Fibroblast of upper back skin (primary cell): ENCODE data around the gene PPM1F.

Source experiments
- DNase-seq: peaks from one replicate; pipeline ENCODE4 v3.0.0-alpha.2; 2013

The PPM1F gene

DNA sequence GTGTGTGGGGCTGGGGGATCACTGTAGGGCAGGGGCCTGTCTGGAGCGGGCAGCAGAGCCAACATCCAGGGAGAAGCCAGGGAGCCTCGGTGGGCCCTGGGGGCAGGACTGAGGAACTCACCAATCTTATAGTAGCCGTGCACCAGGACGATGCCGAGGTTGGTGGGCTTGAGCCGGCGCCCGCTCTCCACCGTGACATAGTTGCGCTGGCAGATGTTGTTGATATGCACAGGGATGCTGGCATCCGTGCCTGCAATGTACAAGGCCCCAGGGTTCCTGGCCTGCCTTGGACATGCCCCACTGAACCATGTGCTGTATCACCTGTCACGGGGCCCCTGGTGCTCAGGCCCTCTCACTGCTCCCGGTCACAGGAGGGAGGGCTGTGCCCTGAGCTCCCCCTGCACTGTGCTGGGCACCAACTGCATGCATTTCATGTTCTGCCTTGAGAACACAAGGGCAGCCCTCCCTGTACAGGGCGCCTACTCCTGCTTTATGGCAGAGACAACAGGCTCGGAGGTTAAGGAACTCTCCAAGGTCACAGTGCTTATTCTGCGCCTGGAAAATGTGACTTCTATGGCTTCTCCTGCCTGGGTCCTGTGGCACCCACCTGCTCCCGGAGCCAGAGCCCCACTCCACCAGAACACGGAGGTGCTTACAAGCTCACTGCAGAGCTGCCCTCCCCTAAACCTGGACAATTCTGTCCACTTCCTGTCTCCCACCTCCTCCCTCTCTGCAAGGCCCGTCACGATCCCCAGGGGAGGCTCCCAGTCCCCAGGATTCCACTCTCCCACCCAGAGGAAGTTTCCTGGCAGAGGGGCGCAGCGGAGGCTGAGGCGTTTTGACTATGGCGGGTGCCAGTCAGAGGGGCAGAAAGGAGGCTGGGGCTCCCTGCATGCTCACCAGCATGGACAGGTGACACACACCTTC is 7.8 kb upstream of the PPM1F start:
- DNase-seq, result no peak

DNA sequence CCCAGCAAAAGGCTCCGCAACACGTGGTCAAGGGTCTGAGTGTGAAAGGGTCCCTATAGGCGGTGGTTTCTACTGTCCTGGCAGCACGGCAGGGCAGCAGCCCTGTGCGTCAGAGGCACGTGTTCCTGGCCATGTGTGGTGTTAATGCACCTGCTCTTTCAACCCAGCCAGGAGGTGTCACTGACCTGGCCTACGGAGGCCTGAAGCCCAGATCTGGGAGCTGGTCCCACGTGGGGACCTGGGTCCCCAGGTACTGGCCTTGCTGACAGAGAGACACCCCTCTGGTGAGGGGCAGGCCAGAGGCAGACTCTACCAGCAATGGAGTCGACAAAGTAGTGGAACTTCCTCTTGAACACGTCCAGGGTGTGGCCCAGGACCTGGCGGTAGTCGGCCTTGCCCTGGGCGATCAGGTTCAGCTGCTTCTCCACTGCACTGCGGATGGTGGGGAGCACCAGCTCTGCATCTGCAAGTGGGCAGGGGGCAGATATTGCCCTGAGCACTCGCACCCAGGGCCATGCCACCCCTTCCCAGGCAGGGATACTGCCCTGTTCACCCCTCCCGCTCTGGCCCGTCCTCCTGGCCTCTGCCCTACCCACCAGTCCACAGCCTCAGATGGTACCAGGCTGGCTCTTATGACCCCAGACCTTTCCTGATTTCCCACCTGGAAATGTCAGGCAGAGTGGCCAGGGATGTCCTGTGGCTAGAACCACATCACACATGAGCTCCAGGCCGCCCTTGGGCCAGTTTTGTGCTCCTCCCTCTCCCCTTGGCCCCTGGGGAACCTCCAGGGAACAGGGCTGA is 6.8 kb upstream of the PPM1F start:
- no peak for DNase-seq

DNA sequence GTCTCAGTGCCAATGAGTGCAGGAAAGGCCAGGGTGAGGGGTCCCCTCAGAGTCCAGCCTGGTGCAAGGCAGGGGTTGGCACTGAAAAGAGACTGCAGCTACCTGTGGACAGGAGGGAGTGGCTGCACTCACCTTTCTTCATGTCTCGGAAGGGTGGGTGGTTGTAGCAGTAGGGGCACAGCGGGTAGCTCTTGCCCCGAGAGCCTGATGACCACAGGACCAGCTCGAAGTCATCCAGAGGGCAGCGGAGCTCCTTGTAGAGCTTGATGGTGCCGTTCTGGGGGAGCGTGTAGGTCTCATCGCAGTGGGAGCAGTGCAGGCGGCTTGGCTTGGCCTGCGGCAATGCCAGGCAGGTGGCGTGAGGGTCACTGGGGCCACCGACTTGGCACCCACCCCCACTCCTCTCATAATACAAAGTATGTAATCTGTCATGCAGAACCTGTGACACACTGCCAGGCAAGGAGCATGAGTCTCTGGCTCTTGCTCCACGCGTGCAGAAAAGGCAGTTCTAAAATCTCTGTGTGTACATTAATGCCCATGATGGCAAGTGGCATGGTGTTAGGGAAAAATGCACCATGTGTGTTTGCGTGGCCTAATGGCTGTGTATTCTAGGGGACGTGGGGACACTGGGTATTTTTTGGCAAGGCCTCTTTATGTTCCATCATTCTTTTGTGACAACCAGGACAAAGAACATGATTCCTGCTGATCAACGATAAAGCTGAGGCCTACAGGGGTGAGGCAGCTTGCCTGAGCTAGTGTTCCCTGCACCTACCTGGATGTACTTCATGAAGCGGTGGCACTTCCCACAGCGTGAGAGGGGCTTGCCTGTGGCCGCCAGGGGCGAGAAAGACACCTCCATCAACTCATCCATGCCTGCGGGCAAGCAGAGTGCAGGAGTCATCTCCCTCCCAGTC is 6.0 kb upstream of the PPM1F start:
- DNase-seq, result no peak

DNA sequence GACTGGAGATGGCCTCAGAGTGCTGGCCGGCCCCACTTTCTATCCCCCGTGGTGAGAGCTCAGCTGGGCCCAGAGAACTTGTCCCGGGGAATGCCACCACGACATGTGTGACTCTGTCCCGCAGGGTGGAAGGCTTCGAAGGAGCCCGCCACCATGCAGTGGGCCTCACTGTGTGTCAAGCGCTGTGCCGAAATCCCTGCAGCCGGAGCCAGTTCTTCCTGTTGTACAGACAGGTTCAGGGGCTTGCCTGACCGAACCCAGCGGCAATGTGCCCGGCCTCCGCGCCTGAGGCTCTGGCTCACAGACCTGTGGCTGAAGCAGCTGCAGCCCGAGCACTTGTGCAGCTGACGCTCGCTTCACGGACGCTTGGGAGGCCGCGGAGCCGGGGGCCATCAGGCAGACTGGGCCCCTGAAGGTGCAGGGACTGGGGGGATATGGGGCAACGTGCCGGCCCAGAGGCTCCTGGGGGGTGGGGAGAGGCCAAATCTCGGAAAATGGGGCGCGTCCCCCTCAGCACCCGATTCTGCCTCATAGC is 650 bp downstream of the PPM1F start:
- peak; percentile 21 for DNase-seq

DNA sequence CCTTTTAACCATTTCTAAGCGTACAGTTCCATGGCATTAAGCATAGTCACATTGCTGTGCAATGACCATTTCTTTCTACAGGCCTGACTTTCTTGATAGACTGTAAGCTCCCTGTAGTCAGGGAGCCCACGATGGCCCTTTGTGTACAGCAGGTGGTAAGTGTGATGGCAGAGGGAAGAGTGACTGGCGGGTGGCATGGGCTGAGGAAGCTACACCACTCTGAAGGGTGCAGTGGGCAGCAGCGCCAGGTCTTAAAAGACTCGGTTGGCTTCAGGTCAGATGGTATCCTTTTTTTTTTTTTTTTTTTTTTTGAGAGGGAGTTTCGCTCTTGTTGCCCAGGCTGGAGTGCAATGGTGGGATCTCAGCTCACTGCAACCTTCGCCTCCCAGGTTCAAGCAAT is 1.6 kb downstream of the PPM1F start:
- no peak for DNase-seq

DNA sequence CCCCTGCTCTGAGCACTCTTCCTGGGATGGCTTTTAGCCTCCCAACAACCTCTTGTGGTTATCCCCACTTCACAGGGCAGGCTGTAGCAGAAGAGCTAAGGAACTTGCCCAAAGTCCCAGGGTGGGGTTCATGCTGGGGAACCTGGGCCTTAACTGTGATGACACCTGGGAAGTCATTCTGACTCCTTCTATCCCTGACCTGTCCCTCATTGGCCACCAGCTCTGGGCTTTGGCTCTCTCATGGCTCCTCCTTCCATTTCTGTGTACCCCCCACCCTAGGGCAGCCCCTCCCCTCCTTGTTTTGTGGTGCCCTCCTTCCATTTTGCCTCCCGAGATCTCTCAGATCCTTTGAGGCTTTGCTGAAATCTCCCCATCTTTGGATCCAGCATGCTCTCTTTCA is 2.7 kb downstream of the PPM1F start:
- no peak for DNase-seq

DNA sequence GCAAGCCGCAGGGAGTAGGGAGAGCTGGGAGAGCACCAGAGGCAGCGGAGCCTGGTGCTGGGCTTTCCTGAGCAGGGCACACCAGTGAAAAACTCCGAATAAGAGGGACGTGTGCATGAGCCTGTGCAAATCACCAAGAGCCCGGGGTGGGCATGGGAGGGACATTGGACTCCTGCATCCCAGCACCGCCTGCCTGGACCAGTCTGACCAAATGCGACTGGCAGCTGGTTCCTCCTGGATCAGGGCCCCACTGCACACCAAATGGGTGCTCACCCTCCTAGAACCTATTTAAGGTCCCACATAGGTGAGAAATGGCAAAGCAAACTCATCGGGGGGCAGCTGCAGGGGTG is 3.1 kb downstream of the PPM1F start:
- no peak for DNase-seq

DNA sequence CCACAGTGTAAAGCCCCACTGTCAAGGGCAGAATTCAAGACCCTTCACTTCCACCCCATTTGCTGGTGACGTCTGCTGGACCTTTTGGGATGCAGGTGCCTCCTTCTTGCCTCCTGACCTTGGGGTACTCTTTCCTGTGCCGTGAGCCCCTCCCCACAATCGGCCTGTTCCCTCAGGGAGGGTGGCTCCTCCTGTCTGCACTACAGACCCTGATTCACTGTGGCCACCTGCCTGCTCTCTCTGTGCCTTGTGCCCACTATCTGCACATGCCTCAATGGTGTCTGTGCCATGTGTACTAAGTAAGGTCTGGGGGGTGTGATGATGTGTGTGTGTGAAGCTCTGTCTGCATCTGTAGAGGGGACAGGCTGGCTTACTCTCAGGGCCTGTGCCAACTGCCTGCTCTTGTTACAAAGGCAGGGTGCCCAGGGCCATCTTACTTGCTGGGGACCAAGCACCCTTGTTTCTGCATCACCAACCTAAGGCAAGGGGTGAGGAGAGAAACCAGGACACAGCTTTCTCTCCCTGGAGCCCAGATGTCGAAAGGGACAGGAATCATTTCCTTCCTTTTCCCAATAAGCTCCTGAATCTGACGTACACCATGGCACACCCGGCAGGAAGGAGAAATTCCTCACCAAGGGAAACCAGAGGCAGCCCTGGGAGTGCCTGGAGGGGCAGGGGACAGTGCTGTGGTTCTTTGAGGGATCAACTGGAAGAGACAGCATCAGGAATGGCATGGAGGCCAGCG is 3.7 kb downstream of the PPM1F start:
- DNase-seq, result no peak

DNA sequence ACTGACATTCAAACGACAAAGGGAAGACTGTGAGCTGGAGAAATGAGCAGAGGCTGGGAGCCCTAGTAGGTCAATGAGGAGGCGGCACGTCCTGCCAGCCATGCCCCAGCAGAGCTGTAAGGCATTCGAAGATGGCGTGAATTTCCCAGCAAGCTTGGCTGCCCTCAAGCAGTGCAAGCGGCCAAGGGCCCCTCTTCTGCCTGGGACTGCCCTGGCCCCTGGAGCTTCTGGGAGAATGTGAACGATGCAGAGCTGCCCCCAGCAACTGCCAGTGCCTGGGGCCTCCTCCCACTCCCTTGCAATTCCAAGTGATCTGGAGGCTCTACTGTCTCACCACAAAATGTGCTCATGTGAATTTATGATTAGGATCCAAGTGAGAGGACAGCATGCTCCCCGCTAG is 4.3 kb downstream of the PPM1F start:
- DNase-seq, result no peak

DNA sequence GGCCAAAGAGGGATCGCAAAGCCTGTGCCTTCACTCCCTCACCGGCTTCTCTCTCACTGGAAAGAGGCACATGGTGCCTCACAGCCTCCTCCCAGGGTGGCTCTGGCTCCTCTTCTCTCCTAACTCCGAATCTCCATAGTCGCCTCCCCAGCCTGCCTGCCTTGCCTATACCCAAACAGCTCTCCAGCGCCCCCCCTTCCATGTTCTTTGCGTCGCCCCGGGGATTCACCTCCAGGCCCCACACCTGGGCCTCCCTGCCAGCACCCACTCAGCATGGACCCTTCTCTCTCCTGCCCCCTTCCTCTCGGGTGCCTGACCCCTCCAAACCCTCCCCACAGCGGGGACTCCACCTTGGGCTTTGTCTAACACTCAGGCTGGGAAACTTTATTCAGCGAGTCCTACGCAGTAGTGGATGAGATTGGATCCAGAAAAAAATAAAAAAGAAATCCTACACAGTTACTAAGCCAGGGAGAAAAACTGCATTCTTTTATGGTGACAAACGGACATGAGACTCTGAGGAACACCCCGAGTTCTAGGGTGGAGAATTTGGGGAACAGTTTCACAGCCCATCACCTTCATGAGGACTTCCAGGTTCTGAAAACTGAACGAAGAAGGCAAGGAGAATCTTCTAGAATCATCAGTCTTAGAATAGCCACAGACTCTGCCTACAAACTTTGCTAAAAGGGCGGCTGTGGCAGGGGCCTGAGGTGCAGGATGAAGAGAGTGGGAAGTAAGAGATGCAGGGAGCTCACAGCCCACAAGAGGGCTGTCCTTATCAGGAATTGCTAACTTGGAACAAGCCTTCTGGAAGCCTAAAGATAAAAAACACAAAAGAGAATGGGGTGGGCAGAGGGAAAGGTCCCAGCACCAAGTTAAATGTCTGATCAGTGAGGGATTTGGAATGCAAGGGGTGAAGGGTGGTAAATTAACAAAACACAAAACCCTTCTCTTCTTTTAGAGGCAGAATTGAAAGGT is 5.3 kb downstream of the PPM1F start:
- peak; percentile 52 for DNase-seq

DNA sequence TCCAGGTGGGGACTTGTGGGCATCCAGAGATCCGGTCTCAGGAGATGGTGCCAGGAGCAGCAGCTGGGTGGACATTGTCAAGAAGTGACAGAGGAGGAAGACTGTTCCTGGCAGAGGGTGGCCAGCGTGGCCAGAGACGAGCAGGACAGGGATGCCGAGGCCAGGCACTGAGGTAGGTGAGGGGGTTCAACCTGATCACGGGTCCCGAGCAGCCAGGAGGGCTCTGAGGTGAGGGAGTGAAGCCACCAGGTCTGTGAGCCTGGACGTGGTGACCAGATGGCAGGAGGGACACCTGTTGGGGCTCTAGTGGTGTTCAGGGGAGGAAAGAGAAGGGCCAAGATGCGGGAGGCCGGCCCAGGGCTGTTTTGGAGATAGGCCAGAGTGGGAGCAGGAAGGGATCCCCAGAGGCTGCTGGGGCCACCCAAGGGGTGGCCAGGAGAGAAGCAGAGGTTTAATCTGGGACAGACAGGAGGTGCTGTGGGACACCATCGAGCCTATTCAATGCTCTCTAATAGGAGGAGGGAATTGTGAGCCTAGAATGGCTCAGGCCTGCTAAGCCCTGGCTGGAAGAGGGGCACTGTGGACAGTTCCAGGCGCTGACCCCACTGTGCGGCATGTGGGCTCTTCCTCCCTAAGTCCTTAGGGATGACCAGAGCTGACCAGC is 6.3 kb downstream of the PPM1F start:
- no peak for DNase-seq

DNA sequence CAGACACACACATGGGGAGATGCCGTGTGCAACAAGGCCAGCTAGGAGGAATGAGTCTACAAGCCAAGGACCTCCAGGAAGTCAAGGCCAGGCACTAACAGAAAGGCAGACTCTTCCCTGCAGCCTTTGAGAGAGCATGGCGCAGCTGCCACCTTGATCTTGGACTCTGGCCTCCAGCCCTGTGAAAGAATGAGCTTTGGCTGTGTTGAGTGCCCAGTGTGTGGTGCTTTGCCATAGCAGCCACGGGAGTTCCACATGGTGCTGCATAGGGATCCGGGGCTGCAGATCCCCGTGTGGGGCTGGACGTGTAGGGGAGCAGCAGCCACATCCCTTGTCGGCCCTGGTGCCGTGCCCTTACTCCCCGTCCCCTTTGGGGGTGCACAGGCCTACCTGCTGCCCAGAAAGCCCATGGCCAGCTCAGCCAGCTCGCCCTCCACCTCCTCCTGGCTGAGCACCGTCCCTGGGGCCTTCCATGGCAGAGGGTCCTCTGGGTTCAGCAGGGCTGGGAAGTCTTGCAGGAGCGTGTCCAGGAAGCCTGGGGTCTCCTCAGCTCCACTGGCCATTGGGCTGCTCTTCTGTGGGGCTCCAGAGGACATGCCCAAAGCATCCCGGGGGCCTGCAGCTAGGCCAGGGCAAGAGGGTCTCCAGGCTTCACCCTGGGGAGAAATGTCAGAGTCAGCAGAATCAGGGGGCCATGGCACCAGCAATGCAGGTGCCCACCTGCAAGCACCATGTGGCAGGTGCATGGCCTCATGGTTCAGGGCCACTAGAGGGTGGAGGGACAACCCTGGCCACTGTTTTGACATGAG is 7.0 kb downstream of the PPM1F start:
- no peak for DNase-seq

DNA sequence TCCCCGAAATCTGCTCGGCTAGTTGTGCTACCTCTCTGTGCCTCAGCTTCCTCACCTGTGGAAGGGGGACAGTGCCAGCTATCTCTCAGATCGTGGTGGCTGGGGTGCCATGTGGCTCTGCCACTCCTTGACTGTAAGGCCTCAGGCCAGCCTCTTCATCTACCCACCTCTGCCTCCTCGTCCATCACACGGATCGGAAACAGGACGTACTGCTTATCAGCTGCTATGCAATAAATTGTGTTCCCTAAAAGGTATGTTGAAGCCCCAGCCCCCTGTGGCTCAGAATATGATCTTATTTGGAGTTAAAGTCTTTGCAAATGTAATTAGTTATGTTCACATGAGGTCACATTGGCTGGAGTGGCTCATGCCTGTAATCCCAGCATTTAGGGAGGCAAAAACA is 7.8 kb downstream of the PPM1F start:
- DNase-seq, result no peak

DNA sequence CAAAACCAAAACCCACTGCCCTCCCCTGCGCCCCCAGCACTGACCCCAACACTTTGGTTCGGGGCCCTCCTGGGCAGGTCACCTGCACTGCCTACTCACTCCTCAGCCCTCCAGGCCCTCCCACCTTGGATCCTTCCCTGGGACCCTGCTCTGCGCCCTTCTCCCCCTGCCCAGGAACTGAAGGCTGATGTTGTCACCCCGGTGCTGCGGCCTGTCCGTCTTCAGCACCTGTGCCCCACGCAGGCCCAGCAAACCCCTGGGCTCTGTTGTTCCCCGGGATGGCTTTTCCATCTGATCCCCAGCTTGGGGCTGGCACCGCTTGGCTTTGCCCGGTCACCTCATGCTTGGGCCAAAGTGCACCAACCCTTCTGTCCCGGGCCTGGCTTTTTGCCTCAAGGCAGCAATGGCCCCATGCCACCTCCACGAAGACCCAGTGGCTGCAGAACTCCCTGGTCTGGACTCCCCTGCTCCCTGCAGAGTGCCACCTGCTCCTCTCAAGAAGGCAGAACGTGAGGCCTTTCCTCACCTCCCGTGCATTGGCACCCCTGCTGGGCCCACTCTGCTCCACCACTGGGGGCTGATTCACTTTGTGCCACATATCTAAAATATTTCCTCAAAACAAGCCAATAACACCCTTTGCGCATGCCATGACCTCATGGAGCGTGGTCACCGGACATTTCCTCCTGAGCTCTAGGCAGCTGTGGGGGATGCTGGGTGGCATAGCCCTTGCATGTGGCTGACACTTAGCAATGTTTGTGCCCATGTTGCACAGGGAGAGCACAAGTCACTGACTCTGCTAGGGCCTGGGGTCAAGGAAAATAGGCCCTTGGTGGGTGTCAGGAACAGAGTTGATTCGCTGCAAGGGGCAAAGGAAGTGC is 8.8 kb downstream of the PPM1F start:
- no peak for DNase-seq

DNA sequence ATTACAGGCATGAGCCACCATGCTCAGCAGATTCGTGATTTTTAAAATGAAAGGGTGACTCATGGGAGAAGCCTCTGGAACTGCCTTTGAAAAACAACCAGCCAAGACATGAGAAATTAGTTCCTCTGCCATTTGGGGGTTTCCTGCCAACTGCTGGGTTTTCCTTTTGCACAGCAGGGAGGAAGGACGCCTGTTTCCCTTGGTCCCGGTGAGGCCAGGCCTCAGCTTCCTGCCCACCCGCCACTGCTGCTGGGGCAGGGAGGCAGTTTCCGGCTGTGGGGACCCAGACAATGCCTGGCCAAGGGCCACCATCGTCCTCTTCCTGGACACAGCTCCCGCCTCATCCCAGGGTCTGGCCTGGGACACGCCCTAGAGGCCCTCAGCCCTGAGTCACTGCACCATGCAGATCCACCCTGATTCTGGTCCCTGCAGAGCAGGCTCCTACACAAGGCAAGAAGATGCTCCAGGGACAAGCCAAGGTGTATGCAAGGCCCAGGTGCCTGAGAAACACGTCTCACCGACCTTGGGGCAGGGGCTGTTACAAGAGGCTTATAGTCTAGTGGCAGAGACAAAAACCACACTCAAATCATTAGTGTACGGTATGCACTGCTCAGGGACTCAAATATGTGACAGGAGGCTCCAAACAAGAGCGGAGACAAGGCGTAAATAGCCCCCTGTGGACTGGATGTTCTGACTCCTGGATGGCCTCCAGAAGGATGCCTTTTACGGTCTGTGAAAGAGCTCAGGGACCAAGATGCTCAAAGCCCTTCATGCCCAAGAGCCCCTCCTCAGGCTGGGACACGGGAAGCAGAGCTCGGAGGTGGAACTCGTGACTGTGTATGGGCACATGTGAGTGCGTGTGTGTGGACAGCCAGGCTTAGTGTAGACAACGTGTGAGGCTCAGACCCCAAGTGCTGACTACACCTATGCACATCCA is 10.0 kb downstream of the PPM1F start:
- DNase-seq, result peak; percentile 86

DNA sequence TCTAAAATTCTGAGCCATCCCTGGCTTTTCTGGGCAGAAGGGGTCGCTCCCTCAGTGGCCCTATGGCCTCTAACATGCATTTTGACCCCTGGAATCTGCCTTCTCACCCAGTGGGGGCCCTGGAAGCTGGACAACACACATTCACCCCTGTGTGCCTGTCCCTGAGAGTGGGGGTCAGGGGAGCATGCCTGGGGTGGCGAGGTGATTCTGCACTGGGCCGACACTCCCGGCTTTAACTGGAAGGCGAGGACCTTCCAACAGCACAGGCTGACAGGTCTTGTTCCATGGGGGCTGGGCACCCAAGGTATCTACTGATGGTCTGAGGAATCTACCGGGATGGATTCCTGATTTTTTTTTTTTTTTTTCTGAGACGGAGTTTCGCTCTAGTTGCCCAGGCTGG is 10.7 kb downstream of the PPM1F start:
- DNase-seq, result no peak

DNA sequence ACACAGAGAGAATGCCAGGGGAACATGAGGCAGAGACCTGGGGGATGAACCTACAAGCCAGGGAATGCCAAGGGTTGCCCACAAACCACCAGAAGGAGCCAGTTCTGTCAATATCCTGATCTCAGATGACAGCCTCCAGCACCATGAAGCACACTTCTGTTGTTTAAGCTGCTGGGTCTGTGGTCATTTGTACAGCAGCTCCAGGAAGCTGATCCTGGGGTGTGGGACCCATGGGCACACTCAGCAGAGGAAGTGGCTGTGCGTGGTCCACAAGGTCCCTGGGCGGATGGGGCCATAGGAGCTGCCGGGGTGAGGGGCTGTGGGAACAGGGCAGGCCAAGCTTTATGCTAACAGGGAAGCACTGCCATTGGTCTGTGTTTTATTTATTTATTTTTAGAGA is 12.1 kb downstream of the PPM1F start:
- no peak for DNase-seq
